ENCODE results near the gene LAMA5. TPM values are rescaled to one million over a fixed set of nuclear protein-coding genes. Genes with fewer than 3 reads are reported as not detected.

The LAMA5 gene
- total and polyA plus RNA-seq, 2 of the 8 experiments (the other 6 are each of a cell fraction or from before 2014, with no cell fraction given): 34.4 to 225 TPM

GRCh38 chr20:62321521-62321948 is 45.6 kb downstream of the LAMA5 start:
- H3K18ac ChIP-seq (ENCODE audit: extremely low read depth, low read length): no peak overlapping the region
- WGBS, 2 experiments (ENCODE audit: extremely low coverage in 1 of 2, insufficient coverage in 1 of 2, insufficient read length in 1 of 2, insufficient replicate concordance in 2 of 2, low coverage in 1 of 2, low lambda C conversion rate in 2 of 2, missing lambda C conversion rate in 1 of 2): no CpG with 5 or more reads among the region's 7 CpGs
- H3K4me1 ChIP-seq (replicated peaks in 1 of 4; ENCODE audit: control insufficient read depth in 3 of 4, insufficient read depth in 4 of 4, low read length in 3 of 4): no peaks in the 10 kb centered on the region
- no peak overlapping the region for H2BK12ac ChIP-seq (ENCODE audit: low read depth, low read length)
- peaks cover 0 to 32% of the 10 kb centered on the region in 2 experiments; a peak in 2 of 4 replicates for H3K9me3 ChIP-seq (ENCODE audit: insufficient read depth in 2 of 2, low read depth in 1 of 2, low read length in 1 of 2)
- no peak overlapping the region for H2BK120ac ChIP-seq (replicated peaks; ENCODE audit: low read depth, low read length)
- H3K4me2 ChIP-seq (ENCODE audit: insufficient read depth in 1 of 2, low read depth in 2 of 2, low read length in 2 of 2): no peak overlapping the region
- H3K4me3 ChIP-seq (ENCODE audit: extremely low read depth in 1 of 4, insufficient read depth in 2 of 4, low read depth in 3 of 4, low read length in 4 of 4): no peak overlapping the region
- no peak overlapping the region for H3K23ac ChIP-seq (ENCODE audit: insufficient read length)
- H3K79me2 ChIP-seq (ENCODE audit: control insufficient read depth in 1 of 2, insufficient read depth in 2 of 2, low read length in 2 of 2): no peaks in the 10 kb centered on the region; a peak in 1 of 4 replicates
- no peaks in the 10 kb centered on the region for H3K27me3 ChIP-seq (replicated peaks in 1 of 4; ENCODE audit: control insufficient read depth in 3 of 4, extremely low read depth in 1 of 4, insufficient read depth in 3 of 4, low read length in 3 of 4)
- no peak overlapping the region for H2BK20ac ChIP-seq (ENCODE audit: low read length)
- FAIRE-seq: no peak
- H4K91ac ChIP-seq (replicated peaks; ENCODE audit: insufficient read length, low read length): no peak overlapping the region
- no peak overlapping the region for H2BK15ac ChIP-seq (ENCODE audit: low read length)
- ChIA-PET POLR2A (ENCODE audit: partially characterized antibody) (interaction anchor here (1.0 kb wide), 1 partner anchor 27 kb away, joined by 4 read pairs; no protein-coding TSS in a partner anchor), CTCF (ENCODE audit: partially characterized antibody) (interaction anchor here (1.0 to 1.2 kb wide), 2 partner anchors 12 to 61 kb away, joined by 3 to 8 read pairs; no protein-coding TSS in a partner anchor)
- TF ChIP-seq POLR2AphosphoS5 (IDR thresholded peaks at IDR 0.05; ENCODE audit: low read depth, low read length) (0 out of 2 replicates have a peak, but pooled peaks have one; percentile 4), JUN (IDR thresholded peaks at IDR 0.05; ENCODE audit: low read depth, low read length) (no peak)
- DNase-seq (ENCODE audit: low read depth in 1 of 2, low spot score in 2 of 2): no peak
- H2BK5ac ChIP-seq (ENCODE audit: low read depth, low read length): no peak overlapping the region
- no peak overlapping the region for H3K14ac ChIP-seq (ENCODE audit: insufficient read length)
- no peaks in the 10 kb centered on the region for H3K79me1 ChIP-seq (ENCODE audit: low read depth, low read length)
- no peak overlapping the region for H3K4ac ChIP-seq (replicated peaks; ENCODE audit: insufficient read length, low read depth, low read length)
- H4K20me1 ChIP-seq (replicated peaks in 1 of 2; ENCODE audit: control insufficient read depth in 1 of 2, insufficient read depth in 2 of 2, low read length in 2 of 2): peaks cover 0 to 3% of the 10 kb centered on the region in 2 experiments
- no peak overlapping the region for H3K27ac ChIP-seq (ENCODE audit: low read depth, low read length)
- H3K36me3 ChIP-seq (ENCODE audit: control insufficient read depth in 2 of 4, insufficient read depth in 4 of 4, low read length in 3 of 4): peaks cover 40 to 83% (median 66%) of the 10 kb centered on the region in 4 experiments
- H3K9ac ChIP-seq (replicated peaks in 1 of 4; ENCODE audit: extremely low read depth in 1 of 4, low read depth in 3 of 4, low read length in 3 of 4): no peak overlapping the region
- no peak overlapping the region for H4K5ac ChIP-seq (ENCODE audit: insufficient read length, low read depth, low read length)
- no peak overlapping the region for H2AFZ ChIP-seq (ENCODE audit: low read length)
- H3K56ac ChIP-seq (replicated peaks; ENCODE audit: insufficient read length, low read depth, low read length): no peak overlapping the region
- H2AK5ac ChIP-seq (ENCODE audit: low read depth, low read length): no peak overlapping the region
- no peak overlapping the region for H4K8ac ChIP-seq (ENCODE audit: extremely low read depth, insufficient read depth, low read length)
- no peaks in the 10 kb centered on the region for H3K23me2 ChIP-seq (ENCODE audit: low read depth, low read length)

Data from H1 (cell line).